Adrenal gland (tissue), 12 donors: ENCODE results near the gene FOSL2. TPM values are rescaled to one million over a fixed set of nuclear protein-coding genes. Genes with fewer than 3 reads are reported as not detected.

Source experiments
- DNase-seq, 7 donors: peaks; one replicate each; pipeline ENCODE4 v3.0.0-alpha.2; 2019 to 2020
- H3K27ac ChIP-seq, 5 donors: fragments of 200-600 bp; sonication (generic) in 4 of 5; 1 replicate in 3 of 5; 2 replicates in 2 of 5; pipeline versions ENCODE4 v1.5.1 to v1.8.0; 2016 to 2020; ENCODE audit warnings: mild to moderate bottlenecking in 1 of 5
- H3K27me3 ChIP-seq: fragments of 200-600 bp; 2 replicates; pipeline ENCODE4 v1.8.0; 2021
- H3K36me3 ChIP-seq, 2 donors: fragments of 200-600 bp; replicated peaks in 1 of 2; 1 replicate in 1 of 2; 2 replicates in 1 of 2; pipeline versions ENCODE4 v1.5.1 to v1.8.0; 2018 to 2022
- H3K4me1 ChIP-seq, 2 donors: fragments of 200-600 bp; replicated peaks in 1 of 2; 1 replicate in 1 of 2; 2 replicates in 1 of 2; pipeline versions ENCODE4 v1.5.1 to v1.8.0; 2018 to 2021
- H3K4me3 ChIP-seq, 4 donors: fragments of 200-600 bp; sonication (generic) in 3 of 4; one replicate each; pipeline ENCODE4 v1.5.1; 2016 to 2018
- H3K9me3 ChIP-seq, 3 donors: fragments of 200-600 bp; sonication (generic) in 1 of 3; replicated peaks in 1 of 3; 1 replicate in 2 of 3; 2 replicates in 1 of 3; pipeline versions ENCODE4 v1.5.1 to v1.8.0; 2016 to 2021
- CTCF ChIP-seq, 6 experiments: fragments of 450-650 bp in 4 of 6; fragments of 200-600 bp in 2 of 6; sonication (generic) in 1 of 6; IDR thresholded peaks; 1 replicate in 5 of 6; 2 replicates in 1 of 6; pipeline versions ENCODE4 v1.5.1 to v1.8.0; 2016 to 2021; ENCODE audit warnings: antibody characterized with exemption in 6 of 6, mild to moderate bottlenecking in 2 of 6, moderate library complexity in 1 of 6
- POLR2A ChIP-seq, 2 donors: fragments of 450-650 bp; IDR thresholded peaks; one replicate each; pipeline ENCODE4 v1.6.1; 2017; ENCODE audit warnings: antibody characterized with exemption in 2 of 2, mild to moderate bottlenecking in 2 of 2, moderate library complexity in 1 of 2
- WGBS, 4 donors: extraction: QIAGEN DNeasy Blood & Tissue Kit in 2 of 4; methylation state at CpG; one replicate each; pipeline versions ENCODE4 v1.1.5 to v1.1.7; 2013 to 2017; 5-methylcytosine and 5-hydroxymethylcytosine counted together
- intact Hi-C, 2 donors: fragments of 100-400 bp; cut with DNase I; formaldehyde crosslinking; loops; one replicate each; pipeline versions ENCODE4 v1.14.1 to v1.15.0; 2022 to 2023
- polyA plus RNA-seq, 3 donors: library from polyadenylated mRNA; stranded (reverse); fragments of 200-250 nt in 2 of 3; fragments of 350-450 nt in 1 of 3; fragmentation: Illumina TruSeq in 1 of 3; extraction: RNeasy Lipid Tissue Mini Kit (QIAGEN cat#74804) in 1 of 3; gene quantifications; one replicate each; pipeline ENCODE4 v1.2.3, GENCODE V29; 2013 to 2014
- total RNA-seq, 9 donors: library from RNA; depleted of rRNA in 4 of 9; stranded (reverse); fragments of >200 nt in 4 of 9; fragments of 120-200 nt in 1 of 9; fragmentation: NEBNext Ultra II Directional in 1 of 9; extraction: Animal tissue kit (Norgen Biotek cat#: 25700) in 1 of 9; gene quantifications; one replicate each; pipeline versions ENCODE4 v1.1.0 to v1.2.4, GENCODE V29; 2013 to 2023
- donor health status: healthy with polysubstance abuse.
- donor health status: Bipolar disorder and iron deficiency.
- donor health status: DM: yes; HTN: yes; CAD: no.
- donor health status: DM: no; HTN: no; CAD: no.
- donor health status: DM: no; HTN: no; CAD: no.
- donor health status: DM: yes; HTN: yes; CAD: no.

The FOSL2 gene
- total and polyA plus RNA-seq, 12 donors: 66.9 to 760 (median 413) TPM

GRCh38 chr2:28401411-28401810, 8.8 kb downstream of the FOSL2 start:
- WGBS, 4 donors: 44 to 57% (median 47%) methylated on average over 4 of the region's 4 CpGs
- H3K9me3 ChIP-seq: no peaks in the 10 kb centered on the region
- H3K4me3 ChIP-seq: peak overlapping the region in 1 of 4 donors; percentile 90
- intact Hi-C loops: loop anchor here (10.0 kb wide), 2 partner anchors 507 to 697 kb away; partner anchors contain the start of genes BABAM2 (in 1 of the 2) and RBKS (in 1 of the 2)
- no peak for TF ChIP-seq POLR2A (IDR thresholded peaks at IDR 0.05)
- TF ChIP-seq CTCF (IDR thresholded peaks at IDR 0.05): no peak
- DNase-seq: peak in 6 of 7 donors; percentile 51 to 58 (median 56)
- no peaks in the 10 kb centered on the region for H3K27me3 ChIP-seq
- H3K27ac ChIP-seq: peak overlapping the region in 4 of 5 donors; percentile 94 to 100 (median 96)
- H3K36me3 ChIP-seq: peaks cover 0 to 57% of the 10 kb centered on the region in 2 donors
- H3K4me1 ChIP-seq: peaks cover 69 to 89% of the 10 kb centered on the region in 2 donors

GRCh38 chr2:28401948-28402550, 9.4 kb downstream of the FOSL2 start:
- H3K27ac ChIP-seq: peak overlapping the region; percentile 5 to 100 (median 94)
- no peaks in the 10 kb centered on the region for H3K9me3 ChIP-seq
- H3K4me3 ChIP-seq: peak overlapping the region in 1 of 4 donors; percentile 90
- 61 to 69% (median 63%) methylated on average over 6 of the region's 6 CpGs for WGBS, 4 donors
- no peaks in the 10 kb centered on the region for H3K27me3 ChIP-seq
- TF ChIP-seq POLR2A (IDR thresholded peaks at IDR 0.05) (no peak), CTCF (IDR thresholded peaks at IDR 0.05) (no peak)
- intact Hi-C loops: loop anchor here (10.0 kb wide), 2 partner anchors 507 to 697 kb away; partner anchors contain the start of genes BABAM2 (in 1 of the 2) and RBKS (in 1 of the 2)
- H3K36me3 ChIP-seq: peaks cover 0 to 64% of the 10 kb centered on the region in 2 donors
- H3K4me1 ChIP-seq: peaks cover 76 to 92% of the 10 kb centered on the region in 2 donors
- peak in 3 of 7 donors; percentile 24 to 37 (median 26) for DNase-seq

- intact Hi-C loops: loop anchor here (10.0 kb wide), 2 partner anchors 509 to 699 kb away; partner anchors contain the start of genes BABAM2 (in 1 of the 2) and RBKS (in 1 of the 2)
- DNase-seq: peak in 5 of 7 donors; percentile 42 to 67 (median 52)
- WGBS, 4 donors: 43 to 47% (median 47%) methylated on average over 6 to 7 of the region's 7 CpGs
- H3K27ac ChIP-seq: peak overlapping the region in 4 of 5 donors; percentile 4 to 100 (median 61)
- TF ChIP-seq POLR2A (IDR thresholded peaks at IDR 0.05) (peak in 1 of 2 donors; percentile 4), CTCF (IDR thresholded peaks at IDR 0.05) (no peak)
- peaks cover 0 to 78% of the 10 kb centered on the region in 2 donors for H3K36me3 ChIP-seq
- no peaks in the 10 kb centered on the region for H3K9me3 ChIP-seq
- H3K4me1 ChIP-seq: peaks cover 71 to 97% of the 10 kb centered on the region in 2 donors
- H3K4me3 ChIP-seq: peak overlapping the region in 1 of 4 donors; percentile 11
- no peaks in the 10 kb centered on the region for H3K27me3 ChIP-seq
These were observed 10.8 kb downstream of the FOSL2 start for GRCh38 chr2:28403370-28403956.

- 72 to 84% (median 77%) methylated on average over 11 of the region's 11 CpGs for WGBS, 4 donors
- intact Hi-C loops: loop anchor here (10.0 kb wide), 2 partner anchors 509 to 699 kb away; partner anchors contain the start of genes BABAM2 (in 1 of the 2) and RBKS (in 1 of the 2)
- DNase-seq: peak in 4 of 7 donors; percentile 16 to 56 (median 31)
- H3K4me3 ChIP-seq: no peak overlapping the region
- peak overlapping the region in 4 of 5 donors; percentile 26 to 100 (median 62) for H3K27ac ChIP-seq
- H3K27me3 ChIP-seq: no peaks in the 10 kb centered on the region
- H3K9me3 ChIP-seq: no peaks in the 10 kb centered on the region
- H3K36me3 ChIP-seq: peaks cover 0 to 82% of the 10 kb centered on the region in 2 donors
- TF ChIP-seq POLR2A (IDR thresholded peaks at IDR 0.05): no peak
- TF ChIP-seq CTCF (IDR thresholded peaks at IDR 0.05): no peak
- H3K4me1 ChIP-seq: peaks cover 65 to 98% of the 10 kb centered on the region in 2 donors
These were observed 11.4 kb downstream of the FOSL2 start for GRCh38 chr2:28404086-28404485.
